GM12878 (cell line): ENCODE data around the gene DOCK2.

Experiments used
- EP300 ChIP-seq, 2 experiments: fragments of 150-350 bp in 1 of 2; IDR thresholded peaks; 2 replicates each; pipeline ENCODE4 v1.6.1; 2011 to 2012; ENCODE audit warnings: low read depth in 2 of 2, low read length in 2 of 2, borderline replicate concordance in 1 of 2, improper control_type of control experiment in 1 of 2, inconsistent platforms in 1 of 2; ENCODE audit not compliant: control insufficient read depth in 1 of 2
- EZH2 ChIP-seq: IDR thresholded peaks from 2 replicates; pipeline ENCODE4 v1.6.1; 2012; ENCODE audit warnings: low read depth, mild to moderate bottlenecking, control low read depth, inconsistent platforms, low read length, borderline replicate concordance; ENCODE audit not compliant: control insufficient read depth
- FOS ChIP-seq: IDR thresholded peaks from 3 replicates; pipeline ENCODE4 v1.6.1; 2011; ENCODE audit warnings: borderline replicate concordance; ENCODE audit not compliant: insufficient read length; ENCODE audit errors: extremely low read depth
- FOXK2 ChIP-seq: fragments of 450-650 bp; IDR thresholded peaks from 2 replicates; pipeline ENCODE4 v1.6.1; 2017; ENCODE audit warnings: mild to moderate bottlenecking, moderate library complexity
- JUND ChIP-seq: IDR thresholded peaks from 2 replicates; pipeline ENCODE4 v1.6.1; 2012; ENCODE audit warnings: low read depth, mild to moderate bottlenecking, low read length, improper control_type of control experiment, moderate library complexity
- PAX8 ChIP-seq: fragments of 450-650 bp; IDR thresholded peaks from 2 replicates; pipeline ENCODE4 v1.6.1; 2017; ENCODE audit warnings: mild to moderate bottlenecking, moderate library complexity
- RFX5 ChIP-seq: IDR thresholded peaks from 2 replicates; pipeline ENCODE4 v1.6.1; 2011; ENCODE audit warnings: low read depth, low read length, improper control_type of control experiment
- SP1 ChIP-seq: IDR thresholded peaks from one replicate; pipeline ENCODE4 v1.6.1; 2011; ENCODE audit warnings: low read depth, low read length
- SUZ12 ChIP-seq: fragments of 200-600 bp; sonication (generic); IDR thresholded peaks from one replicate; pipeline ENCODE4 v1.6.1; 2018; ENCODE audit warnings: antibody characterized with exemption, mild to moderate bottlenecking; ENCODE audit not compliant: unreplicated experiment
- TAF1 ChIP-seq: IDR thresholded peaks from 2 replicates; pipeline ENCODE4 v1.6.1; 2011; ENCODE audit warnings: mild to moderate bottlenecking, low read depth, low read length, borderline replicate concordance
- TCF7 ChIP-seq: IDR thresholded peaks from 2 replicates; pipeline ENCODE4 v1.6.1; 2014; ENCODE audit warnings: antibody characterized with exemption, borderline replicate concordance
- TF ChIP-seq, protein P1 (sequence below): IDR thresholded peaks from 2 replicates; pipeline ENCODE4 v1.6.1; 2011; ENCODE audit warnings: mild to moderate bottlenecking, low read depth, low read length, moderate library complexity; ENCODE audit not compliant: insufficient replicate concordance
- TF ChIP-seq, protein P2 (sequence below), 3 experiments: IDR thresholded peaks in 2 of 3; conservative IDR thresholded peaks in 1 of 3; 2 replicates each; pipeline ENCODE4 v1.5.1; 2011; ENCODE audit warnings: low read depth in 3 of 3, low read length in 3 of 3, mild to moderate bottlenecking in 3 of 3, control low read depth in 2 of 3, moderate library complexity in 2 of 3, inconsistent platforms in 1 of 3, mixed read lengths in 1 of 3; ENCODE audit not compliant: control insufficient read depth in 2 of 3, insufficient read depth in 1 of 3; ENCODE audit errors: extremely low read depth in 1 of 3
- TF ChIP-seq, protein P3 (sequence below): fragments of 450-650 bp; IDR thresholded peaks from 2 replicates; pipeline ENCODE4 v1.6.1; 2017; ENCODE audit warnings: mild to moderate bottlenecking, low read depth, inconsistent platforms; ENCODE audit not compliant: poor library complexity, severe bottlenecking

DNA sequence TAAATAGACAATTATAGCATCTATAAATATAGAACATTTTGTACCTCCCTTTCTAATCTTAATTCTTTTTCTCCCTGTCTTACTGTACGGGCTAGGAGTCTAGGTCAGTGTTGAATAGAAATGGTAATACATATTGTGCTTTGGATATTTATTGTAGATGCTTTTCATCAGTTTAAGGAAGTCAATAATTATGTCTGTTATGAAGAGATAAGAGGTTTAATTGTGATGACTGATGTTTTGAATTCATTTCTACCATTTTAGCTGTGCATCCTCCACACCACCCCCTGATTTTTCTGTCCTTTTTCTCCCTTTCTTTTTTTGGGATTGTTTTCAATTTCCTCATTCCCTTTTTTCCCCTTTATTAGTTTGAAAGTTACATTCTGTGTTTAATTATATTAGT, 95.8 kb downstream of the DOCK2 start:
- TF ChIP-seq, protein P1, sequence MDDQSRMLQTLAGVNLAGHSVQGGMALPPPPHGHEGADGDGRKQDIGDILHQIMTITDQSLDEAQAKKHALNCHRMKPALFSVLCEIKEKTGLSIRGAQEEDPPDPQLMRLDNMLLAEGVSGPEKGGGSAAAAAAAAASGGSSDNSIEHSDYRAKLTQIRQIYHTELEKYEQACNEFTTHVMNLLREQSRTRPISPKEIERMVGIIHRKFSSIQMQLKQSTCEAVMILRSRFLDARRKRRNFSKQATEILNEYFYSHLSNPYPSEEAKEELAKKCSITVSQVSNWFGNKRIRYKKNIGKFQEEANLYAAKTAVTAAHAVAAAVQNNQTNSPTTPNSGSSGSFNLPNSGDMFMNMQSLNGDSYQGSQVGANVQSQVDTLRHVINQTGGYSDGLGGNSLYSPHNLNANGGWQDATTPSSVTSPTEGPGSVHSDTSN = no peak
- no peak for TF ChIP-seq SUZ12
- no peak for TF ChIP-seq JUND
- no peak for TF ChIP-seq RFX5
- TF ChIP-seq, protein P2, sequence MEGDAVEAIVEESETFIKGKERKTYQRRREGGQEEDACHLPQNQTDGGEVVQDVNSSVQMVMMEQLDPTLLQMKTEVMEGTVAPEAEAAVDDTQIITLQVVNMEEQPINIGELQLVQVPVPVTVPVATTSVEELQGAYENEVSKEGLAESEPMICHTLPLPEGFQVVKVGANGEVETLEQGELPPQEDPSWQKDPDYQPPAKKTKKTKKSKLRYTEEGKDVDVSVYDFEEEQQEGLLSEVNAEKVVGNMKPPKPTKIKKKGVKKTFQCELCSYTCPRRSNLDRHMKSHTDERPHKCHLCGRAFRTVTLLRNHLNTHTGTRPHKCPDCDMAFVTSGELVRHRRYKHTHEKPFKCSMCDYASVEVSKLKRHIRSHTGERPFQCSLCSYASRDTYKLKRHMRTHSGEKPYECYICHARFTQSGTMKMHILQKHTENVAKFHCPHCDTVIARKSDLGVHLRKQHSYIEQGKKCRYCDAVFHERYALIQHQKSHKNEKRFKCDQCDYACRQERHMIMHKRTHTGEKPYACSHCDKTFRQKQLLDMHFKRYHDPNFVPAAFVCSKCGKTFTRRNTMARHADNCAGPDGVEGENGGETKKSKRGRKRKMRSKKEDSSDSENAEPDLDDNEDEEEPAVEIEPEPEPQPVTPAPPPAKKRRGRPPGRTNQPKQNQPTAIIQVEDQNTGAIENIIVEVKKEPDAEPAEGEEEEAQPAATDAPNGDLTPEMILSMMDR (IDR thresholded peaks at IDR 0.05 in 2 of 3, conservative IDR thresholded peaks at IDR 0.05 in 1 of 3; ENCODE audit: control insufficient read depth in 2 of 3, extremely low read depth in 1 of 3, insufficient read depth in 1 of 3, low read depth in 3 of 3, low read length in 3 of 3) = no peak
- TF ChIP-seq EZH2 = no peak
- no peak for TF ChIP-seq PAX8
- TF ChIP-seq TAF1 = no peak
- TF ChIP-seq EP300 (IDR thresholded peaks at IDR 0.05; ENCODE audit: borderline replicate concordance in 1 of 2, control insufficient read depth in 1 of 2, low read depth in 2 of 2, low read length in 2 of 2) = no peak
- TF ChIP-seq, protein P3, sequence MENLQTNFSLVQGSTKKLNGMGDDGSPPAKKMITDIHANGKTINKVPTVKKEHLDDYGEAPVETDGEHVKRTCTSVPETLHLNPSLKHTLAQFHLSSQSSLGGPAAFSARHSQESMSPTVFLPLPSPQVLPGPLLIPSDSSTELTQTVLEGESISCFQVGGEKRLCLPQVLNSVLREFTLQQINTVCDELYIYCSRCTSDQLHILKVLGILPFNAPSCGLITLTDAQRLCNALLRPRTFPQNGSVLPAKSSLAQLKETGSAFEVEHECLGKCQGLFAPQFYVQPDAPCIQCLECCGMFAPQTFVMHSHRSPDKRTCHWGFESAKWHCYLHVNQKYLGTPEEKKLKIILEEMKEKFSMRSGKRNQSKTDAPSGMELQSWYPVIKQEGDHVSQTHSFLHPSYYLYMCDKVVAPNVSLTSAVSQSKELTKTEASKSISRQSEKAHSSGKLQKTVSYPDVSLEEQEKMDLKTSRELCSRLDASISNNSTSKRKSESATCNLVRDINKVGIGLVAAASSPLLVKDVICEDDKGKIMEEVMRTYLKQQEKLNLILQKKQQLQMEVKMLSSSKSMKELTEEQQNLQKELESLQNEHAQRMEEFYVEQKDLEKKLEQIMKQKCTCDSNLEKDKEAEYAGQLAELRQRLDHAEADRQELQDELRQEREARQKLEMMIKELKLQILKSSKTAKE = no peak
- no peak for TF ChIP-seq FOXK2
- no peak for TF ChIP-seq FOS
- no peak for TF ChIP-seq TCF7
- TF ChIP-seq SP1 = no peak
